ENCODE data around the gene XPOT. TPM values are rescaled to one million over a fixed set of nuclear protein-coding genes. Genes with fewer than 3 reads are reported as not detected.

XPOT gene
- total RNA-seq, 1 donor from 2014 or later: 112 TPM

DNA sequence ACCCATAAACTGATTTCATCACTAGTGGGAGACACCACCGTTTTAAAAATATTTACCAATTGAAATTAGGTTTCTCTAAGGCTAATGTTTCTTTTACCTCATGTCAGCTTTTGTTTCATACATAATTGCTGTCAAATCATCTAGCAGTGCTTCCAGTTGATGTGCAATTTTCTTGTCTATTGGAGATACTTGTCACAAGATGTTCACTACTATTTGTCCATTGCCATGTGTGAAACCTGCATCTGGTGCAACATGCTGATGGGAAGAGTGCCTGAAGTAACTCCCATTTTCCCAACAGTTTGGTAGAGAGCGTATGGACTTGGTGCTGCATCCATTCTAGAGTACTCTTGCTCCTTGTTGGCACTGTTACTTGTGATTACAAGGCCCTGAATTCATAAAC, 9.7 kb downstream of the XPOT start:
- intact Hi-C loops (cut with micrococcal nuclease): no loop called here

DNA sequence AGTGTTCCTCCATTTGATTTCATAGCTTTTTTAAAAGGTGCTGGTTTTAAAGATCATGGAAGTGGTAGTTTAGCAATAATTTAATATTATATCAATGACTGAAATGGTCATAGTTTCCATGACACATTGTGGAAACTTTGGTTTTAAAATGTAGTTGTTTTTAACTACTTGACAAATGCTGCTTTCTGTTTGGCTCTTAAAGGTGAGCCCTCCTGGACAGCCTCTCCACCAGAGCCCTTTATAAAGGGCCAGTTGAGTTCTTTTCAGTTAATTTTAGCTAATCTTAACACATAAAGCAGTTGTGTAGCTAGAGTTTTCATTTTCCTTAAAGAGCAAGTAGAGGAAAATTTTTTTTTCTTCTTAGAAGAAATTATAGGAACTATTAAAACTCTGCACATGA, 14.0 kb downstream of the XPOT start:
- intact Hi-C loops (cut with micrococcal nuclease): no loop called here

DNA sequence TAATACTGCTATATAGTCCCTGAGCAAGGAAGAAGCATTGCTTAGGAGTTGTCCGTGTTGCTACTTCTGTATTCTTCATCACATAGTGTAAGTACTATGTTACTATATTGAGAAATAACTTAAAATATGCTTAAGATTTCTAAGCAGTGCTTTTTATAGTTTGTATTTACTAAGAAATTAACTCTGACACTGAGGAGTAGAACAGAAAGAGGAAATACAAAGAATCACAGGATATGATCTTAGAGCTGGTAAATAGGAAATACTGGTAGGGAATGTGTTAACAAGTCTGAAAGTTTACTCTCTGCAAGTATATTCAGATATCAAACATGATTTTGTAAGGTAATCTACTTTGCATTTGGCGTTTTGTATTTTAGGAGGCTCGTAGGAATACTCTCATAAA, 15.5 kb downstream of the XPOT start:
- intact Hi-C loops (cut with micrococcal nuclease): no loop called here

- intact Hi-C loops (cut with micrococcal nuclease): no loop called here
Observed at GRCh38 chr12:64427988-64428387, 23.8 kb downstream of the XPOT start.

- intact Hi-C loops (cut with micrococcal nuclease): no loop called here
Observed at GRCh38 chr12:64428956-64429355, 24.8 kb downstream of the XPOT start.

- intact Hi-C loops (cut with micrococcal nuclease): no loop called here
Observed at GRCh38 chr12:64430886-64431285, 26.7 kb downstream of the XPOT start.

GRCh38 chr12:64431791-64432190, 27.6 kb downstream of the XPOT start:
- intact Hi-C loops (cut with micrococcal nuclease): no loop called here

DNA sequence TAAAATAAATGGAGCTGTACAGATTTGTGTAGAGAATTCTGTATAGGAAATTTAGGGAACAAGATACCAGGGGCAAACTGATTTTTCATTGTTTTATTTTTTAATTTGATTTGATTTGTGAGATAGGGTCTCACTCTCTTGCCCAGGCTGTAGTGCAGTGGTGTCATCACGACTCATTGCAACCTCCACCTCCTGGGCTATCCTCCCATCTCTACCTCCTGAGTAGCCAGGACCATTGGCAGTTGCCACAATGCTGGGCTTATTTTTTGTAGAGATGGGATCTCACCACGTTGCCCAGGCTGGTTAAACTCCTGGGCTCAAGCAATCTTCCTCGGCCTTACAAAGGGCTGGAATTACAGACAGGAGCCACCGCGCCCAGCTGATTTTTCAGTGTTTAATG, 29.7 kb downstream of the XPOT start:
- intact Hi-C loops (cut with micrococcal nuclease): no loop called here

DNA sequence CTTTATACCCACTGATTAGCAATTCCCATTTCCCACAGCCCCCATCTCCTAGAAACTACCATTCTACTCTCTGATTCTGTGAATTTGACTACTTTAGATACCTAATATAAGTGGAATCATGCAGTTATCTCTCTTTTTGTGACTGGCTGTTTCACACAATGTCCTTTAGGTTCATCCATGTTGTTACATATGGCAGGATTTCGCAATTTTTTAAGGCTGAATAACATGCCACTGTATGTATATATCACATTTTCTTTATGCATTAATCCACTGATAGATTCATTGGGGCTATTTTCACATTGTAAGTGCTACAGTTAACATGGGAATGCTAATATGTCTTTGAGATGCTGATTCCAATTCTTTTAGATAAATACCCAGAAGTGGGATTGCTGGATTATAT, 35.9 kb downstream of the XPOT start:
- intact Hi-C loops (cut with micrococcal nuclease): no loop called here

DNA sequence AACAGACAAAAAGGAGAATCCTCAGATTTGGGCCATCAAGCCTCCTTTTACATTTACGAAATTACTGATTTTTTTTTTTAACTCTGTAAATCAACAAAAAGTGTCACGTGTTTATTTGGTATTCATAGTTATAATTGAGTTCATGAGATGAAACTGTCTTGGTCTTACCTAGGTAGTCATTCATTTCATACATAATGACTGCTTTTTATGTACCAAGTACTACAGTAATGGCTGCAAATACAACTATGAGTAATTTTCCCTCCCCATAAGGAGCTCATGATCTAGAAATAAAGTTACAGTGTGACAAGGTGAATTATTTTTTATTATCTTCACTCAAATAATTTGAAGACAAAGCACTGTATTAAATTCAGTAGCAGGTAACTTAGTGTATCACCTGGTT, 41.3 kb downstream of the XPOT start:
- intact Hi-C loops (cut with micrococcal nuclease): no loop called here

- intact Hi-C loops (cut with micrococcal nuclease): no loop called here
Observed at GRCh38 chr12:64446295-64446694, 42.1 kb downstream of the XPOT start.

GRCh38 chr12:64450057-64450640, 46.0 kb downstream of the XPOT start:
- intact Hi-C loops (cut with micrococcal nuclease): loop anchor here (5.0 kb wide), 2 partner anchors 42 to 217 kb away; no protein-coding TSS in a partner anchor

- intact Hi-C loops (cut with micrococcal nuclease): loop anchor here (5.0 kb wide), 2 partner anchors 41 to 216 kb away; no protein-coding TSS in a partner anchor
Observed at GRCh38 chr12:64450711-64451486, 46.7 kb downstream of the XPOT start.

DNA sequence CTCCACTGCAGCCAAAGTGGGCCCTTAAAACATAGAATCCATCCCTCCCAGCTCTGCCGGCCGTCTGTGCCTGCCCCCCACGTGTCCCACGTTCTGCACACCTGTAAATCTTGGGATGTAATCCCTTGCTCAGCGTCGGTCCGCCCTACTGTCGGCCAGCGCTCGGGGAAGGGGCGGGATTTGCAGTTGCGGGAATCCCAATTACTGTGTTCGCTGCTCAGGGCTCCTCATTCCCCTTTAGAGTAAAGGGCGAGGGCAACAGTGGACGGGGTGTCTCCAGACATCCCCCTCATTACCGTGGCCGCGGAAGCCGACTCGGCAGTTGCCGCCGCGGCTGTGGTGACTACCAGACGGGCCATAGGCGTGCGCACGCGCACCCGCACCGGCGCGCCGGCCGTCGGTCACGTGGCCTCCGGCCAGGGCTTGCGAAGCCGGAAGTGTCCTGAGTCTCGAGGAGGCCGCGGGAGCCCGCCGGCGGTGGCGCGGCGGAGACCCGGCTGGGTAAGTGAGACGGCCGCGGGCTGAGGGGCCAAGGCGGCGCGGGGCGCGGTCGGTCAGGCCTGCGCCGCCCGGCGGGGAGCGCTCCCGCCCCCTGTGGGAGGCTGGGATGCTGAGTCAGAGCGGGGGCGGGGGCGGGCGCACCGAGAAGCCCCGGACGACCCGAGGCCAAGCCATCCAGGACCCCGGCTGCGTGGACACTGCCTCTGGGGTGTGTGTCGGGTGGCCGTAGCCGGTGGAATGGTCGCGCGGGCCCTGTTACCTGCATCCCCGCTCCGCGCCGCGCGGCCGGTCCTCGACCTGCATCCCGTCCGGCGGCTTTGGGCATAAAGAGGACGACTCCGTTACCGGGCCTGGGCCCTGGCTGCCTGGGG, 47.7 kb downstream of the XPOT start, which contains the start of gene TBK1:
TBK1 (plus strand) TSS at position 434 of the 872 bp plus-strand sequence. CDS start 3,751 bp downstream, outside the sequence.
- intact Hi-C loops (cut with micrococcal nuclease): loop anchor here (1.0 to 5.0 kb wide), 3 partner anchors 40 to 215 kb away; partner anchors contain the start of gene XPOT

DNA sequence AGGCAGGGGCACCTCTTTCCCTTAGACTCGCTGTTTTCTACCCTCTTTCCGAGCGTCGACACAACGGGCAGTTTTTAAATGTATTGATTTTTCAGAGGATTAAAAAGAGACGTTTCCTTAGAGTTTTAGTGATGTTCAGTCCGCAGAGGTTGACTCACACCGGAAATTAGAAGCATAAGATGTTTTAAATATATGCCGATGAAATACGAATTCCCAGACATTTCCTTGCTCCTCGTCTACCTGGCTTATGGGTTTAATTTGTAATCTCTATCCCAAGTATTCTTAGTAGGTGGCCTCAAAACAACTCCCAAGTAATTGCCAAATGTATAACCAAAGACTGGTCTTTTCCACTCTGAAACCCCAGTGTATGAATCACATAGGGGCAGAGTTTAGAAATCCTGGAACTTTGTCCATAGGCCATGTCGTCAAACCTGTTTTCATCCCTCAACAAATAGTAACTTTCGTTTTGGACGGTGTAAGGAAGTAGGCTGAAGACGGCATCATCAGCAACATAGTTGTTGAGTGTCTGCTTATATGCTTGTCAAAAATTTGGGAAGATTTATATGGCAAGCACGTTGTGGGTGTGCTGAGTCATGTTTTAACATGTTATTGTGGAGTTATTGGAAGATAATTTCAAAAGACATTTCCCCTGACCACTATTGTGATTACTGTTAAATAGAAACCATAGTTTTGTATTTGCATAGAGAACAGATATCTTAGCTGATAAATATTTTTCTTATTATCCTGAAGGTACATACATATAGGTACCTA, 48.6 kb downstream of the XPOT start:
- intact Hi-C loops (cut with micrococcal nuclease): loop anchor here (1.0 to 5.0 kb wide), 3 partner anchors 40 to 215 kb away; partner anchors contain the start of gene XPOT

DNA sequence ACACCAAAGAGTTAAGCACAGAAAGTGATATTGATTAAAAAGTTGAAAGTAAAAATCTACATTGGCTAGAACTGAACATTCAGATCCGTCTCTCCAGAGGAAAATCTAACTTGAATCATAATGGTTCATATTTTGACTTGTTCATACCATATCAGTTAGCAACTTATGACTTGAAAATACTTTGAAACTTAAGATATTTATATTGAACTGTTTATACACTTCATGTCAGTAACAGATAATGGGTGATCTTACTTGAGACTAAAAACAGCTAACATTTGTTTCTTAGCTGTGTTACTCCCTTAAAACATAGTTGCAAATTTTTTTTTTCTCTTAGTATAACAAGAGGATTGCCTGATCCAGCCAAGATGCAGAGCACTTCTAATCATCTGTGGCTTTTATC, 51.3 kb downstream of the XPOT start:
- intact Hi-C loops (cut with micrococcal nuclease): loop anchor here (5.0 kb wide), 2 partner anchors 157 to 233 kb away; partner anchors contain the start of genes KICS2 and RASSF3

- intact Hi-C loops (cut with micrococcal nuclease): loop anchor here (5.0 kb wide), 2 partner anchors 156 to 234 kb away; partner anchors contain the start of genes KICS2 and RASSF3
Observed at GRCh38 chr12:64456119-64456518, 51.9 kb downstream of the XPOT start.

- intact Hi-C loops (cut with micrococcal nuclease): loop anchor here (5.0 kb wide), 2 partner anchors 155 to 235 kb away; partner anchors contain the start of genes KICS2 and RASSF3
Observed at GRCh38 chr12:64457032-64457431, 52.8 kb downstream of the XPOT start.

- intact Hi-C loops (cut with micrococcal nuclease): loop anchor here (5.0 kb wide), 2 partner anchors 155 to 235 kb away; partner anchors contain the start of genes KICS2 and RASSF3
Observed at GRCh38 chr12:64457466-64457865, 53.3 kb downstream of the XPOT start.

DNA sequence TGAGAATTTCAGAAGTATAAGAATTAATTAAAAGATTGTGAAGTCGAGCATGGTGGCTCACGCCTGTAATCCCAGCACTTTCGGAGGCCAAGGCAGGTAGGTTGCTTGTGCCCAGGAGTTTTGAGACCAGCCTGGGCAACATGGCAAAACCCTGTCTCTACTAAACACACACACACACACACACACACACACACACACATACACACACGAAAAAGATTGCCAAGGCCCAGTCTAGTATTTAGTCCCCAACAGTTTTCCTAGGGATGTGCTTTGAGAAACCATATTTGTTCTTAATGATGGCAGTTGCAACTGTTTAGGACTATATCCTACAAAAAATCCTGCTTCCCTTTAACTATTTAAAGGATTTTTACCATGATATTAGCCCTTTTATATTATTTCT, 53.7 kb downstream of the XPOT start:
- intact Hi-C loops (cut with micrococcal nuclease): loop anchor here (5.0 kb wide), 2 partner anchors 154 to 236 kb away; partner anchors contain the start of genes KICS2 and RASSF3
